Trophoblast cell (in vitro differentiated cells and primary cell): ENCODE results near the gene IGF2BP3.

Source experiments
- DNase-seq, 2 donors: peaks; one replicate each; pipeline ENCODE4 v3.0.0-alpha.2; 2016
- H2AFZ ChIP-seq: 2 replicates; pipeline ENCODE4 v1.6.1; 2013; ENCODE audit warnings: low read length, moderate library complexity, mild to moderate bottlenecking; ENCODE audit not compliant: insufficient read depth, poor library complexity
- H2AK5ac ChIP-seq: 2 replicates; pipeline ENCODE4 v1.6.1; 2013; ENCODE audit warnings: mild to moderate bottlenecking, low read length
- H2BK120ac ChIP-seq: 2 replicates; pipeline ENCODE4 v1.6.1; 2013; ENCODE audit warnings: low read length, mild to moderate bottlenecking, moderate library complexity; ENCODE audit not compliant: insufficient read depth, poor library complexity
- H2BK12ac ChIP-seq: 2 replicates; pipeline ENCODE4 v1.6.1; 2013; ENCODE audit warnings: mild to moderate bottlenecking, low read length, moderate library complexity
- H2BK5ac ChIP-seq: 2 replicates; pipeline ENCODE4 v1.6.1; 2013; ENCODE audit warnings: low read length, low read depth, moderate library complexity, mild to moderate bottlenecking; ENCODE audit not compliant: poor library complexity
- H3K14ac ChIP-seq: 2 replicates; pipeline ENCODE4 v1.6.1; 2013; ENCODE audit warnings: mild to moderate bottlenecking, low read length
- H3K18ac ChIP-seq: 2 replicates; pipeline ENCODE4 v1.6.1; 2013; ENCODE audit warnings: mild to moderate bottlenecking, low read length
- H3K23ac ChIP-seq: 2 replicates; pipeline ENCODE4 v1.6.1; 2013; ENCODE audit warnings: low read length
- H3K27ac ChIP-seq: 2 replicates; pipeline ENCODE4 v1.5.1; 2013; ENCODE audit warnings: low read depth, mild to moderate bottlenecking, inconsistent platforms, low read length, moderate library complexity
- H3K27me3 ChIP-seq: 2 replicates; pipeline ENCODE4 v1.6.1; 2013; ENCODE audit warnings: inconsistent platforms, mild to moderate bottlenecking, low read length, moderate library complexity; ENCODE audit not compliant: insufficient read depth
- H3K36me3 ChIP-seq, 2 experiments: 1 replicate in 1 of 2; 2 replicates in 1 of 2; pipeline ENCODE4 v1.6.1; 2013; ENCODE audit warnings: low read length in 2 of 2, mild to moderate bottlenecking in 2 of 2, moderate library complexity in 1 of 2; ENCODE audit not compliant: insufficient read depth in 2 of 2, control insufficient read depth in 1 of 2
- H3K4ac ChIP-seq: 2 replicates; pipeline ENCODE4 v1.6.1; 2013; ENCODE audit warnings: low read depth, mild to moderate bottlenecking, low read length, moderate library complexity
- H3K4me1 ChIP-seq, 2 experiments: 1 replicate in 1 of 2; 2 replicates in 1 of 2; pipeline ENCODE4 v1.6.1; 2013; ENCODE audit warnings: low read length in 2 of 2, mild to moderate bottlenecking in 2 of 2, moderate library complexity in 1 of 2; ENCODE audit not compliant: insufficient read depth in 2 of 2, control insufficient read depth in 1 of 2
- H3K4me2 ChIP-seq: 2 replicates; pipeline ENCODE4 v1.6.1; 2013; ENCODE audit warnings: inconsistent platforms, mild to moderate bottlenecking, low read length, moderate library complexity
- H3K4me3 ChIP-seq: 2 replicates; pipeline ENCODE4 v1.5.1; 2013; ENCODE audit warnings: mild to moderate bottlenecking, low read depth, low read length, inconsistent platforms
- H3K79me1 ChIP-seq: one replicate; pipeline ENCODE4 v1.6.1; 2013; ENCODE audit warnings: low read length
- H3K79me2 ChIP-seq: 2 replicates; pipeline ENCODE4 v1.6.1; 2013; ENCODE audit warnings: low read length, mild to moderate bottlenecking; ENCODE audit not compliant: control insufficient read depth, insufficient read depth, poor library complexity
- H3K9ac ChIP-seq: 2 replicates; pipeline ENCODE4 v1.6.1; 2013; ENCODE audit warnings: mild to moderate bottlenecking, low read length
- H3K9me3 ChIP-seq: 2 replicates; pipeline ENCODE4 v1.6.1; 2013; ENCODE audit warnings: low read depth, mild to moderate bottlenecking, control low read depth, inconsistent platforms, low read length; ENCODE audit not compliant: insufficient read depth
- H4K12ac ChIP-seq: 2 replicates; pipeline ENCODE4 v1.6.1; 2013; ENCODE audit warnings: low read depth, mild to moderate bottlenecking, low read length, moderate library complexity
- H4K8ac ChIP-seq: 2 replicates; pipeline ENCODE4 v1.6.1; 2013; ENCODE audit warnings: low read depth, mild to moderate bottlenecking, low read length, moderate library complexity
- H4K91ac ChIP-seq: one replicate; pipeline ENCODE4 v1.6.1; 2013; ENCODE audit warnings: low read depth, mild to moderate bottlenecking, low read length, moderate library complexity
- WGBS: extraction: QIAGEN DNeasy Blood & Tissue Kit; methylation state at CpG from one replicate; pipeline ENCODE4 v1.1.7; 2013; ENCODE audit warnings: missing lambda C conversion rate; ENCODE audit not compliant: insufficient read length, insufficient coverage; ENCODE audit errors: extremely low coverage; 5-methylcytosine and 5-hydroxymethylcytosine counted together

IGF2BP3 gene

GRCh38 chr7:23431702-23432199 lies 38.5 kb downstream of the IGF2BP3 start:
- H4K91ac ChIP-seq, result no peak overlapping the region
- no peak overlapping the region for H4K12ac ChIP-seq
- no peak overlapping the region for H3K18ac ChIP-seq
- H3K9me3 ChIP-seq, result peaks cover 2% of the 10 kb centered on the region
- H3K23ac ChIP-seq, result no peak overlapping the region
- H3K9ac ChIP-seq, result no peak overlapping the region
- H4K8ac ChIP-seq, result no peak overlapping the region
- no peak overlapping the region for H3K14ac ChIP-seq
- H2BK12ac ChIP-seq, result no peak overlapping the region
- H2AFZ ChIP-seq, result no peak overlapping the region
- no peak overlapping the region for H3K4me2 ChIP-seq
- H3K27ac ChIP-seq, result no peak overlapping the region
- H2BK120ac ChIP-seq, result no peak overlapping the region
- H2BK5ac ChIP-seq, result no peak overlapping the region
- no peak overlapping the region for H2AK5ac ChIP-seq
- H3K4me1 ChIP-seq, result peaks cover 0 to 2% of the 10 kb centered on the region in 2 experiments
- no peaks in the 10 kb centered on the region for H3K27me3 ChIP-seq
- H3K79me1 ChIP-seq, result no peaks in the 10 kb centered on the region
- H3K4ac ChIP-seq, result peak overlapping the region; percentile 69
- H3K79me2 ChIP-seq, result peaks cover 5% of the 10 kb centered on the region
- no peak overlapping the region for H3K4me3 ChIP-seq
- WGBS, result no CpG with 5 or more reads among the region's 7 CpGs
- H3K36me3 ChIP-seq, result peaks cover under 1 to 2% of the 10 kb centered on the region in 2 experiments
- DNase-seq, result no peak

DNA sequence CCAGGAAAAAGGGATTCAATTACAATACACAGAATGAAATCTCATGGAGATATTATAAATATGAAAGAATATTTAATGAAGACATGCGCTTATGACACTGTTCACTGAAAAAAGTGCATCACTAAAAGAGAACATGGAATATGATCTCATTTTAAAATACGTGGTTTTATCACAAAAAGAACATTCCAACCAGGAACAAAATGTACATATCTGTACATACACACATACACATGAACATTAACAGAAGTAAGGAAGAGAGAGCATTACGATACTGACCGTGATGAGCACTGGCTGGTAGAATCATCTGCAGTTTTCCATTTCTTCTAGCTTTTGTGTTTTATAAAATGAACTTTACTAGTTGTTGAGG lies 39.4 kb downstream of the IGF2BP3 start:
- Histone ChIP-seq H3K4me1 (peaks cover 0 to 2% of the 10 kb centered on the region in 2 experiments), H2AK5ac (no peak overlapping the region), H4K12ac (no peak overlapping the region), H3K27me3 (no peaks in the 10 kb centered on the region), H3K4me2 (no peak overlapping the region), H2BK12ac (no peak overlapping the region), H4K91ac (no peak overlapping the region), H3K27ac (no peak overlapping the region), H3K79me2 (peaks cover 5% of the 10 kb centered on the region), H3K79me1 (no peaks in the 10 kb centered on the region), H3K9me3 (peaks cover 2% of the 10 kb centered on the region), H3K36me3 (no peaks in the 10 kb centered on the region), H3K14ac (no peak overlapping the region), H2BK120ac (no peak overlapping the region), H2BK5ac (no peak overlapping the region), H3K9ac (no peak overlapping the region), H2AFZ (no peak overlapping the region), H4K8ac (no peak overlapping the region), H3K23ac (no peak overlapping the region), H3K4me3 (no peak overlapping the region), H3K18ac (no peak overlapping the region), H3K4ac (no peak overlapping the region)
- WGBS, result no CpG with 5 or more reads among the region's 4 CpGs
- DNase-seq, result no peak

DNA sequence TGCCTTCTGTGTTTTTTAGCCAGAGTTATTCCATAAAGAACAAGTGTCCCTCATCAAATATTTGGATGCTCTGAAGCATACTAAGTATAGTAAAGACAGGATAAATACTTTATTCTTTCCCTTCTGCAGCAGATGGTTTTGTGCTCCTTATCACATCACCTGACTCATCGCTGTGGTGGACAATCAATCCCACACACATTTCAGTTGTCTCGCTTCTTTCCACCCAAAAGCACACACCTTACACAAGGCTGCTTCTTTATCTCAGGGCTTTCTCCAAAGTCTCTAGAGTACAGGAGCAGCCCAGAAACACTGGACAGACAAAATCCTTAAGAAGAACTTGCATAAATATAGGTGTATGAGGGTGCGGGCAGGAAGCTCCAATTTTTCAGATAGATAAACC lies 43.4 kb downstream of the IGF2BP3 start:
- Histone ChIP-seq H3K23ac (no peak overlapping the region), H4K12ac (no peak overlapping the region), H3K9ac (no peak overlapping the region), H3K36me3 (peaks cover 0 to 3% of the 10 kb centered on the region in 2 experiments), H3K4me3 (no peak overlapping the region), H2BK5ac (no peak overlapping the region), H2AFZ (no peak overlapping the region), H3K4ac (no peak overlapping the region), H2BK120ac (no peak overlapping the region), H3K79me1 (no peaks in the 10 kb centered on the region), H2BK12ac (no peak overlapping the region), H4K91ac (no peak overlapping the region), H4K8ac (no peak overlapping the region), H3K14ac (no peak overlapping the region), H3K4me2 (no peak overlapping the region), H3K79me2 (peaks cover 5% of the 10 kb centered on the region), H3K4me1 (no peaks in the 10 kb centered on the region), H3K18ac (no peak overlapping the region), H3K27ac (no peak overlapping the region), H3K27me3 (no peaks in the 10 kb centered on the region), H3K9me3 (no peaks in the 10 kb centered on the region), H2AK5ac (no peak overlapping the region)
- DNase-seq, result no peak
- no CpG with 5 or more reads among the region's 3 CpGs for WGBS

GRCh38 chr7:23422909-23423308 lies 47.4 kb downstream of the IGF2BP3 start:
- no peak overlapping the region for H2BK120ac ChIP-seq
- WGBS, result no CpG with 5 or more reads among the region's 10 CpGs
- no peaks in the 10 kb centered on the region for H3K27me3 ChIP-seq
- H3K14ac ChIP-seq, result no peak overlapping the region
- no peak overlapping the region for H2BK12ac ChIP-seq
- no peak overlapping the region for H4K12ac ChIP-seq
- no peak overlapping the region for H3K27ac ChIP-seq
- no peak overlapping the region for H2AK5ac ChIP-seq
- no peaks in the 10 kb centered on the region for H3K9me3 ChIP-seq
- H3K79me1 ChIP-seq, result no peaks in the 10 kb centered on the region
- peaks cover 2 to 5% of the 10 kb centered on the region in 2 experiments for H3K36me3 ChIP-seq
- H2BK5ac ChIP-seq, result no peak overlapping the region
- H3K4me2 ChIP-seq, result no peak overlapping the region
- no peak overlapping the region for H2AFZ ChIP-seq
- H4K91ac ChIP-seq, result no peak overlapping the region
- H3K18ac ChIP-seq, result no peak overlapping the region
- no peak overlapping the region for H3K4me3 ChIP-seq
- no peaks in the 10 kb centered on the region for H3K4me1 ChIP-seq
- H3K4ac ChIP-seq, result no peak overlapping the region
- H4K8ac ChIP-seq, result no peak overlapping the region
- no peak overlapping the region for H3K9ac ChIP-seq
- no peak overlapping the region for H3K23ac ChIP-seq
- DNase-seq, result no peak
- peaks cover 5% of the 10 kb centered on the region for H3K79me2 ChIP-seq
